Measurements from ENCODE around the gene C20orf141.

C20orf141 gene

DNA sequence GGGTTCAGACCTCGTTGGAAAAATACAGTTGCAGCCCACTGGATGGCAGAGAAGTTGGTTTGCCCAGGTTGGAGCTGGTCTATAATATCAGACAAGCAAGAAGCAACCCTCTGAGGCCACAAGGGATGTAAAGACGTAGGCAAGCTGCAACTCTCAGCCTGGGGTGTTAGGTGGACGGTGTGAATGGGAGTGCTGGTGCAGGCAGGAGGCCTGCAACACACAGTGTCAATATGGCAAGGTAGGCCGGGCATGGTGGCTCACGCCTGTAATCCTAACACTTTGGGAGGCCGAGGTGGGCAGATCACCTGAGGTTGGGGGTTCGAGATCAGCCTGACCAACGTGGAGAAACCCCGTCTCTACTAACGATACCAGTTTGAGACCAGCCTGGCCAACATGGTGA, 36.3 kb downstream of the C20orf141 start:
- H3K4me2 ChIP-seq (ENCODE audit: low read depth, low read length, poor library complexity, severe bottlenecking), result no peak overlapping the region
- H4K20me1 ChIP-seq (ENCODE audit: insufficient read depth, low read length, poor library complexity, severe bottlenecking), result no peaks in the 10 kb centered on the region
- peaks cover 16% of the 10 kb centered on the region for H3K4me1 ChIP-seq (ENCODE audit: insufficient read depth, low read length, poor library complexity, severe bottlenecking)
- H3K9me2 ChIP-seq (replicated peaks; ENCODE audit: low read depth, low read length), result no peaks in the 10 kb centered on the region
- no peaks in the 10 kb centered on the region for H3K9me3 ChIP-seq (ENCODE audit: insufficient read depth, low read depth, low read length)
- TF ChIP-seq, protein P1, sequence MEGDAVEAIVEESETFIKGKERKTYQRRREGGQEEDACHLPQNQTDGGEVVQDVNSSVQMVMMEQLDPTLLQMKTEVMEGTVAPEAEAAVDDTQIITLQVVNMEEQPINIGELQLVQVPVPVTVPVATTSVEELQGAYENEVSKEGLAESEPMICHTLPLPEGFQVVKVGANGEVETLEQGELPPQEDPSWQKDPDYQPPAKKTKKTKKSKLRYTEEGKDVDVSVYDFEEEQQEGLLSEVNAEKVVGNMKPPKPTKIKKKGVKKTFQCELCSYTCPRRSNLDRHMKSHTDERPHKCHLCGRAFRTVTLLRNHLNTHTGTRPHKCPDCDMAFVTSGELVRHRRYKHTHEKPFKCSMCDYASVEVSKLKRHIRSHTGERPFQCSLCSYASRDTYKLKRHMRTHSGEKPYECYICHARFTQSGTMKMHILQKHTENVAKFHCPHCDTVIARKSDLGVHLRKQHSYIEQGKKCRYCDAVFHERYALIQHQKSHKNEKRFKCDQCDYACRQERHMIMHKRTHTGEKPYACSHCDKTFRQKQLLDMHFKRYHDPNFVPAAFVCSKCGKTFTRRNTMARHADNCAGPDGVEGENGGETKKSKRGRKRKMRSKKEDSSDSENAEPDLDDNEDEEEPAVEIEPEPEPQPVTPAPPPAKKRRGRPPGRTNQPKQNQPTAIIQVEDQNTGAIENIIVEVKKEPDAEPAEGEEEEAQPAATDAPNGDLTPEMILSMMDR (conservative IDR thresholded peaks at IDR 0.05; ENCODE audit: low read length), result no peak
- TF ChIP-seq EZH2phosphoT487 (IDR thresholded peaks at IDR 0.05; ENCODE audit: borderline replicate concordance), result no peak
- H3K9ac ChIP-seq (ENCODE audit: low read depth, low read length, poor library complexity, severe bottlenecking), result no peak overlapping the region
- no peaks in the 10 kb centered on the region for H3K79me2 ChIP-seq (ENCODE audit: insufficient read depth, low read length)
- no peaks in the 10 kb centered on the region for H3K36me3 ChIP-seq (ENCODE audit: insufficient read depth, low read length)
- H3K27me3 ChIP-seq (ENCODE audit: insufficient read depth, low read length, poor library complexity, severe bottlenecking), result no peaks in the 10 kb centered on the region
- H3F3A ChIP-seq (ENCODE audit: low read depth), result peaks cover 3% of the 10 kb centered on the region; the same call in 1 of the 2 replicates
- H2AFZ ChIP-seq (ENCODE audit: low read length), result no peak overlapping the region
- H3K4me3 ChIP-seq (ENCODE audit: low read length, poor library complexity, severe bottlenecking), result no peak overlapping the region

GRCh38 chr20:2858591-2858990, 43.8 kb downstream of the C20orf141 start:
- Histone ChIP-seq H3K9ac (ENCODE audit: low read depth, low read length, poor library complexity, severe bottlenecking) (no peak overlapping the region), H3K4me1 (ENCODE audit: insufficient read depth, low read length, poor library complexity, severe bottlenecking) (peaks cover 5% of the 10 kb centered on the region), H2AFZ (ENCODE audit: low read length) (no peak overlapping the region), H3K9me2 (replicated peaks; ENCODE audit: low read depth, low read length) (no peaks in the 10 kb centered on the region), H3K4me3 (ENCODE audit: low read length, poor library complexity, severe bottlenecking) (no peak overlapping the region), H3K79me2 (ENCODE audit: insufficient read depth, low read length) (no peaks in the 10 kb centered on the region), H3K27me3 (ENCODE audit: insufficient read depth, low read length, poor library complexity, severe bottlenecking) (no peaks in the 10 kb centered on the region), H3F3A (ENCODE audit: low read depth) (no peaks in the 10 kb centered on the region), H3K4me2 (ENCODE audit: low read depth, low read length, poor library complexity, severe bottlenecking) (no peak overlapping the region), H4K20me1 (ENCODE audit: insufficient read depth, low read length, poor library complexity, severe bottlenecking) (no peaks in the 10 kb centered on the region), H3K9me3 (ENCODE audit: insufficient read depth, low read depth, low read length) (no peaks in the 10 kb centered on the region), H3K36me3 (ENCODE audit: insufficient read depth, low read length) (peaks cover 11% of the 10 kb centered on the region; the same call in 1 of the 2 replicates)
- TF ChIP-seq, protein P1 (conservative IDR thresholded peaks at IDR 0.05; ENCODE audit: low read length), result no peak
- no peak for TF ChIP-seq EZH2phosphoT487 (IDR thresholded peaks at IDR 0.05; ENCODE audit: borderline replicate concordance)

DNA sequence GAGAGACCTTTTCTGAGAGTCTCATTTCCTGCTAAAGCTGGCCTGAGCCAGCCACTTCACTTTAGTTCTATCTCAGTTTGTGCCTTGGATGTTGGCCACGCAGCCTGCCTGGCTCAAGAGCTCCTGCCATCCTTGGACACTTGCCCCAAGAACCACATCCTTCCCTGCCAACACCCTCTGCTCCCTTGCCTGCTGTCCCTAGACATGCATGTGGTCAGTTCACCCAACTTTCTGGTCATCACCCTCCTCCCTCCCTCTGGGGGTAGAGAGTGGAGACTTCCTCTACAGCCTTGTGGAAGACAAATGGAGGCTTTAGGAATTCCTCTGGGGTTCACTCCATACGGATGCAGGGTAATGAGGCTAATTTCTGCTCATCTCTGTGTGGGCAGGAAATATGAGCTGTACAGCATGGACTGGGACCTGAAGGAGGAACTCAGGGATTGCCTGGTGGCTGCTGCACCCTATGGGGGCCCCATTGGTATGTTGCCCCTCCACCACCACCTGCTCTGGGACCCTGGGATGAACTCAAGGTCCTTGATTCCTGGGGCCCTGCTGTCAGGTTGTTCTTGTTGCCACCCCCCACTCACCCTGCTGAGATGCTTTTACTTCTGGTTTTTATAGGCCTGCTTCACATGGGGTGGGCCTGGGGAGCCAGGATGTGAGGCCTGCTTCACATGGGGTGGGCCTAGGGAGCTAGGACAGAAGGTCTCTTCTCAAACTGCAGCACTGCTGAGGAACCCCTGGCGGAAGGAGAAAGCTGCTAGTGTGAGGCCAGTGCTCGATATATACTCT, 44.7 kb downstream of the C20orf141 start:
- TF ChIP-seq EZH2phosphoT487 (IDR thresholded peaks at IDR 0.05; ENCODE audit: borderline replicate concordance), result no peak
- TF ChIP-seq, protein P1 (conservative IDR thresholded peaks at IDR 0.05; ENCODE audit: low read length), result no peak
- H3F3A ChIP-seq (ENCODE audit: low read depth), result no peaks in the 10 kb centered on the region
- no peaks in the 10 kb centered on the region for H4K20me1 ChIP-seq (ENCODE audit: insufficient read depth, low read length, poor library complexity, severe bottlenecking)
- no peak overlapping the region for H2AFZ ChIP-seq (ENCODE audit: low read length)
- peaks cover 5% of the 10 kb centered on the region for H3K4me1 ChIP-seq (ENCODE audit: insufficient read depth, low read length, poor library complexity, severe bottlenecking)
- H3K27me3 ChIP-seq (ENCODE audit: insufficient read depth, low read length, poor library complexity, severe bottlenecking), result no peaks in the 10 kb centered on the region
- H3K4me2 ChIP-seq (ENCODE audit: low read depth, low read length, poor library complexity, severe bottlenecking), result no peak overlapping the region
- H3K9me2 ChIP-seq (replicated peaks; ENCODE audit: low read depth, low read length), result no peaks in the 10 kb centered on the region
- H3K4me3 ChIP-seq (ENCODE audit: low read length, poor library complexity, severe bottlenecking), result no peak overlapping the region
- H3K36me3 ChIP-seq (ENCODE audit: insufficient read depth, low read length), result peaks cover 18% of the 10 kb centered on the region; the same call in 1 of the 2 replicates
- no peaks in the 10 kb centered on the region for H3K9me3 ChIP-seq (ENCODE audit: insufficient read depth, low read depth, low read length)
- H3K9ac ChIP-seq (ENCODE audit: low read depth, low read length, poor library complexity, severe bottlenecking), result no peak overlapping the region
- no peaks in the 10 kb centered on the region for H3K79me2 ChIP-seq (ENCODE audit: insufficient read depth, low read length)
